Heart right ventricle (tissue), 16 donors: ENCODE data around the gene APCDD1. TPM values are rescaled to one million over a fixed set of nuclear protein-coding genes. Genes with fewer than 3 reads are reported as not detected.

Source experiments
- ATAC-seq, 8 donors: fragments of 200-7000 bp; cut with Tn5 transposase; one replicate each; pipeline ENCODE4 v1.9.1; 2020; ENCODE audit warnings: mild to moderate bottlenecking in 8 of 8, moderate library complexity in 8 of 8, moderate number of reproducible peaks in 1 of 8
- DNase-seq, 2 donors: peaks; one replicate each; pipeline ENCODE4 v3.0.0-alpha.2; 2020
- H3K27ac ChIP-seq, 10 donors: fragments of 200-600 bp; sonication (generic) in 2 of 10; one replicate each; pipeline versions ENCODE4 v1.5.0 to v1.8.0; 2020 to 2022; ENCODE audit warnings: mild to moderate bottlenecking in 3 of 10
- H3K27me3 ChIP-seq, 7 donors: fragments of 200-600 bp; one replicate each; pipeline ENCODE4 v1.8.0; 2021 to 2022; ENCODE audit warnings: mild to moderate bottlenecking in 2 of 7
- H3K36me3 ChIP-seq, 9 donors: fragments of 200-600 bp; sonication (generic) in 1 of 9; one replicate each; pipeline versions ENCODE4 v1.5.0 to v1.8.0; 2020 to 2022; ENCODE audit warnings: mild to moderate bottlenecking in 2 of 9
- H3K4me1 ChIP-seq, 9 donors: fragments of 200-600 bp; sonication (generic) in 1 of 9; one replicate each; pipeline versions ENCODE4 v1.5.0 to v1.8.0; 2020 to 2022; ENCODE audit warnings: mild to moderate bottlenecking in 4 of 9
- H3K4me3 ChIP-seq, 10 donors: fragments of 200-600 bp; sonication (generic) in 2 of 10; one replicate each; pipeline versions ENCODE4 v1.5.0 to v1.8.0; 2020 to 2022; ENCODE audit warnings: mild to moderate bottlenecking in 7 of 10, moderate library complexity in 2 of 10
- H3K9me3 ChIP-seq, 11 donors: fragments of 200-600 bp in 10 of 11; sonication (generic) in 2 of 11; one replicate each; pipeline versions ENCODE4 v1.5.0 to v1.8.0; 2013 to 2022; ENCODE audit warnings: mild to moderate bottlenecking in 2 of 11, control low read depth in 1 of 11, moderate library complexity in 1 of 11
- WGBS, 2 donors: extraction: QIAGEN DNeasy Blood & Tissue Kit; methylation state at CpG; one replicate each; pipeline ENCODE4 v1.1.7; 2013; ENCODE audit warnings: inconsistent platforms in 1 of 2; 5-methylcytosine and 5-hydroxymethylcytosine counted together
- intact Hi-C, 10 donors: fragments of 100-400 bp; cut with DNase I; formaldehyde crosslinking; loops; one replicate each; pipeline versions ENCODE4 v1.11.1 to v1.14.2; 2022
- polyA plus RNA-seq, 2 donors: library from polyadenylated mRNA; stranded (reverse); fragments of 200-250 nt; gene quantifications; one replicate each; pipeline ENCODE4 v1.2.3, GENCODE V29; 2013
- total RNA-seq, 10 donors: library from RNA; stranded (reverse); fragmentation: NEBNext Ultra II Directional in 3 of 10; extraction: Animal tissue kit (Norgen Biotek cat#: 25700) in 3 of 10; gene quantifications; one replicate each; pipeline versions ENCODE4 v1.2.1 to v1.2.4, GENCODE V29; 2021 to 2023
- TF ChIP-seq, protein P1 (sequence below), 9 donors: fragments of 200-600 bp; sonication (generic) in 2 of 9; IDR thresholded peaks; one replicate each; pipeline versions ENCODE4 v1.5.0 to v1.8.0; 2021 to 2022; ENCODE audit warnings: antibody characterized with exemption in 9 of 9, mild to moderate bottlenecking in 5 of 9, moderate library complexity in 1 of 9
- donor health status: Arrhythmogenic right ventricular cardiomyopathy.
- donor health status: ischemic (EF 13 %, LVEDD 7.1; RV severe dilation, severe dysfunction).
- donor health status: healthy with polysubstance abuse.
- donor health status: DM: no; HTN: yes; CAD: no.
- donor health status: DM: no; HTN: no; CAD: no.
- donor health status: ischemic (EF 25% LVEDD 6.9; RV normal size, moderate dysfunction).
- donor health status: ischemic (EF 25% LVEDD 5.7; RV mildly dilated, moderate dysfunction).
- donor health status: healthy.
- donor health status: DM: yes; HTN: yes; CAD: no.
- donor health status: Ischemic cardiomyopathy.
- donor health status: ischemic (EF 35%, LVEDD 5.7; RV mildly dilated, moderate dysfunction).
- donor health status: nonischemic (EF 11% LVEDD 7.7; RV severe dilation, severe dysfunction).
- donor health status: DM: yes; HTN: yes; CAD: no.
- donor health status: PGD.
- donor health status: ischemic (EF 29% LVEDD 5.4; RV normal size, mild dysfunction).
- donor health status: nonischemic (EF 23%, LVEDD 6.1; RV moderate dilation, normal function).

The APCDD1 gene
- total and polyA plus RNA-seq, 12 donors, result 10.2 to 40.4 (median 18.3) TPM

DNA sequence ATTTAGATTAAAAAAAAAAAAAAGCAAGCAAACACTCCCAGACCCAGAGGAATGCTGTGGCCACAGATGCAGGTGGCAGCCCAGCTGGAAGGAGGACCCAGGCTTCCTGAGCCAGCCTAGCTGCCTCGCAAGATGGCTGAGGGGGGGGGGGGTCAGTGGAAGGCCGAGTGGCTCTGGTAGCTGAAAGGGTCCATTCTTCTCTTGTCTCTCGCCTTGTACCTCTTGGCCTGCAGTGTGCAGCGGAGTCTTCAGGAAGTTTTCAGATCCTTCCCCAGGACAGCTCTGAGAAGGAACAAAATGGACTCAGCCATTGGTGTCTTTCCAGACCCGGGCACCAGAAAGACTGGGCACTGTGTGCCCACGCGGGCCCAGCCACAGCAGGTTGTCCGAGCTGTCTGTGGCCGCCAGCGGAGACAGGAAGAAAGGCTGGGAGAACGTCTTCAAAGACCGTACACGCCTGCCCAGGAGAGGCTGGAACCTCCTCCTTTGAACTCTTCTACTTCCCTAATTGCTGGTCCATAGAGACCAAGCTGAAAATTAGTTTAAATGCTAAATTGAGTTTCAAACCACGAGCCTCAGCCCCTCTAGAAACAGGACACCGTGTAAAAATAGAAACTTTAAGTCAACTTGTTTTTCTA, 21.3 kb downstream of the APCDD1 start:
- DNase-seq, result no peak
- 87 to 90% methylated on average over 15 of the region's 15 CpGs for WGBS, 2 donors
- no peak for ATAC-seq

GRCh38 chr18:10476338-10476791, 21.9 kb downstream of the APCDD1 start:
- H3K27me3 ChIP-seq, result no peaks in the 10 kb centered on the region
- TF ChIP-seq, protein P1, sequence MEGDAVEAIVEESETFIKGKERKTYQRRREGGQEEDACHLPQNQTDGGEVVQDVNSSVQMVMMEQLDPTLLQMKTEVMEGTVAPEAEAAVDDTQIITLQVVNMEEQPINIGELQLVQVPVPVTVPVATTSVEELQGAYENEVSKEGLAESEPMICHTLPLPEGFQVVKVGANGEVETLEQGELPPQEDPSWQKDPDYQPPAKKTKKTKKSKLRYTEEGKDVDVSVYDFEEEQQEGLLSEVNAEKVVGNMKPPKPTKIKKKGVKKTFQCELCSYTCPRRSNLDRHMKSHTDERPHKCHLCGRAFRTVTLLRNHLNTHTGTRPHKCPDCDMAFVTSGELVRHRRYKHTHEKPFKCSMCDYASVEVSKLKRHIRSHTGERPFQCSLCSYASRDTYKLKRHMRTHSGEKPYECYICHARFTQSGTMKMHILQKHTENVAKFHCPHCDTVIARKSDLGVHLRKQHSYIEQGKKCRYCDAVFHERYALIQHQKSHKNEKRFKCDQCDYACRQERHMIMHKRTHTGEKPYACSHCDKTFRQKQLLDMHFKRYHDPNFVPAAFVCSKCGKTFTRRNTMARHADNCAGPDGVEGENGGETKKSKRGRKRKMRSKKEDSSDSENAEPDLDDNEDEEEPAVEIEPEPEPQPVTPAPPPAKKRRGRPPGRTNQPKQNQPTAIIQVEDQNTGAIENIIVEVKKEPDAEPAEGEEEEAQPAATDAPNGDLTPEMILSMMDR (IDR thresholded peaks at IDR 0.05), result no peak
- H3K9me3 ChIP-seq, result no peaks in the 10 kb centered on the region
- peaks cover 0 to 9% (median 0%) of the 10 kb centered on the region in 9 donors for H3K36me3 ChIP-seq
- no peak overlapping the region for H3K27ac ChIP-seq
- ATAC-seq (no peak), DNase-seq (no peak)
- intact Hi-C loops, result no loop called here
- 82% methylated on average over 9 of the region's 9 CpGs for WGBS, 2 donors
- H3K4me1 ChIP-seq, result peaks cover 2 to 39% (median 11%) of the 10 kb centered on the region in 9 donors
- no peak overlapping the region for H3K4me3 ChIP-seq

More for the DNA sequence above, 21.3 kb downstream of the APCDD1 start:
- H3K9me3 ChIP-seq, result no peaks in the 10 kb centered on the region
- TF ChIP-seq, protein P1 (IDR thresholded peaks at IDR 0.05), result no peak
- H3K4me3 ChIP-seq, result no peak overlapping the region
- no peak overlapping the region for H3K27ac ChIP-seq
- intact Hi-C loops, result no loop called here
- peaks cover 0 to 11% (median 0%) of the 10 kb centered on the region in 9 donors for H3K36me3 ChIP-seq
- H3K27me3 ChIP-seq, result no peaks in the 10 kb centered on the region
- H3K4me1 ChIP-seq, result peaks cover 2 to 39% (median 11%) of the 10 kb centered on the region in 9 donors

DNA sequence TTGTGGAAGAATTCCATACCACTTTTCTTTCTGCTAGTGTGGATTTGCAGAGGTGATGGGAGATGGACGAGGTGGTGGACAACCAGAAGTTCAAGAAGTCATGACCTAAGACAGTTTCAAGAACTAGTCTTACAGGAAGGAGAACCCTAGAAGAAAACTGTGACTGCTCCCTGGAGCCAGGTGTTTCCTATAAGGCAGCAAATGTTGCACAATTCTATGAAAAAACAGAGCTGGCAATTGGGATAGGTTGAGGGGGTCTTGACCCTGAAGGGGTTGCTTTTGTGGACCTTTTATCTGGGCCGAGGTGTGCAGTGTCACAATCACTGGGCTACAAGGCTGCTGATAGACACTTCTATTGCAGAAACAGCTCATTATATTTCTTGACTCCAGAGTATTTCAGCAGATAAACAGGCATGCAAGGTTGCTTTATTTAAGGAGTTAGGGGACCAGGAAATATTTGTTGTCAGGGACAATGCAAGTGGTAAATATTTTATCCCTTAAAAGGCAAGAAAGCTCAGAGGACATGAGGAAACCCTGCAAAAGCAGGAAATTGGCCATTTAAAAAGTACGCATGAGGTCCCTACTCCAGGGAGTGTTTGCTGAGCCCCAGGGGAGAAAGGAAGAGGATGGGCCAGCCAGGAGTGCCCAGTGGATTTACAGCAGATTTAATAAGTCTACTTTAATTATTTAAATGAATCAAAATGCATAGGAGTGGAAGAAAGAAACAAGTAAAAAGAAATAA, 22.9 kb downstream of the APCDD1 start:
- H3K4me3 ChIP-seq, result no peak overlapping the region
- peak in 3 of 8 donors; percentile 34 to 69 (median 48) for ATAC-seq
- intact Hi-C loops, result no loop called here
- H3K4me1 ChIP-seq, result peaks cover 2 to 45% (median 11%) of the 10 kb centered on the region in 9 donors
- 52 to 54% methylated on average over 3 of the region's 3 CpGs for WGBS, 2 donors
- H3K9me3 ChIP-seq, result no peaks in the 10 kb centered on the region
- H3K36me3 ChIP-seq, result peaks cover 0 to 3% (median 0%) of the 10 kb centered on the region in 9 donors
- no peak for DNase-seq
- no peaks in the 10 kb centered on the region for H3K27me3 ChIP-seq
- H3K27ac ChIP-seq, result peak overlapping the region in 1 of 10 donors; percentile 20
- TF ChIP-seq, protein P1 (IDR thresholded peaks at IDR 0.05), result no peak

- Histone ChIP-seq H3K9me3 (no peaks in the 10 kb centered on the region), H3K36me3 (peaks cover 0 to 3% (median 0%) of the 10 kb centered on the region in 9 donors), H3K27ac (no peak overlapping the region), H3K4me1 (peaks cover 2 to 49% (median 13%) of the 10 kb centered on the region in 9 donors), H3K4me3 (no peak overlapping the region), H3K27me3 (no peaks in the 10 kb centered on the region)
- no peak for ATAC-seq
- no peak for DNase-seq
- intact Hi-C loops, result no loop called here
- 87 to 88% methylated on average over 2 of the region's 2 CpGs for WGBS, 2 donors
- TF ChIP-seq, protein P1 (IDR thresholded peaks at IDR 0.05), result no peak
Observed at GRCh38 chr18:10477863-10478260, 23.4 kb downstream of the APCDD1 start.
